Stimulated activated CD8-positive, alpha-beta memory T cell treated with anti-CD3 and anti-CD28 coated beads, Interleukin-15, amount 100 ng/mL, for 48 hours (primary cell): ENCODE measurements around the gene ZSWIM1.
"Not testable (repeated sequence)": the region's sequence is repeated elsewhere in the genome, so short reads cannot be mapped to it uniquely, and the experiment has no call there.

Experiments used
- DNase-seq, 2 donors: peaks; one replicate each; pipeline ENCODE4 v3.0.0-alpha.2; 2020; ENCODE audit warnings: low read depth in 2 of 2

Gene ZSWIM1

DNA sequence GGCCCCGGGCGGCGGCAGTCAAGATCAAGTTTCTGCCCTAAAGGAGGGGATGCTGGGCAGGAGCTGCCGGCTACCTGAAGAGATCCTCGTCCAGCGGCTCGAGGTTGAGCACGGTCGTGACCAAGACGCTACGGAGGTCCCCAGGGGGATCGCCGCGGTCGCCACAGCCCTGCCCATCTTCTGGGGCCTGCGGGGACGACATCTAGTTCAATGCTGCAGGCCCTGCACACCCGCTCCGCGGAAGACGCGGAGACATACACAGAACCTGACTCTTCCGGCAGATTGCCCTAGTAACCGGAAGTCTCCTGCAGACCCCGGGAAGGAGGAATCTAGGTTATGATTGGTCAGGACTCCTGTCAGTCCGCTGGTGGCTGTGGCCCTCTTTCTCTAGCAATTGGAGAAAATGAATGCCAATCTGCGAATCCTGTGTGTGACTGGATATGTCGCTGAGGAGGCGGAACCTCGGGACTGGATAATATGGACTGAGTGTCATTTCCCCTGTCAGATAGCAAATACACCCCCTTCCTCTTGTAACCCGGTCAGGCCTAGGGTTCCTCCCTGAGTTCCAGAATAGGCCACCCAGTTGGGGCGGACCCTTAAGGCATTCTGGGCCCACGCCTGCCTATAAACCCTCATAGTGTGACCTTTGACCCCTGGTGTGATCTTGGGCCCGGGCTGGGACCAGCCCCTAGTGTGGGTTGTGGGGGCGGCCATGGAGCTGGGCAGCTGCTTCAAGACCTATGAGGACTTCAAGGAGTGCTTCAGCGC lies 23.7 kb upstream of the ZSWIM1 start, which contains the start of the genes ACOT8 and ZSWIM3:
ACOT8 (minus strand) TSS at position 279 of the 768 bp plus-strand sequence; CDS start at position 202, 77 bp downstream.
ZSWIM3 (plus strand) TSS at position 501 of the 768 bp plus-strand sequence; CDS start at position 713, 212 bp downstream.
- peak; percentile 89 to 90 for DNase-seq

DNA sequence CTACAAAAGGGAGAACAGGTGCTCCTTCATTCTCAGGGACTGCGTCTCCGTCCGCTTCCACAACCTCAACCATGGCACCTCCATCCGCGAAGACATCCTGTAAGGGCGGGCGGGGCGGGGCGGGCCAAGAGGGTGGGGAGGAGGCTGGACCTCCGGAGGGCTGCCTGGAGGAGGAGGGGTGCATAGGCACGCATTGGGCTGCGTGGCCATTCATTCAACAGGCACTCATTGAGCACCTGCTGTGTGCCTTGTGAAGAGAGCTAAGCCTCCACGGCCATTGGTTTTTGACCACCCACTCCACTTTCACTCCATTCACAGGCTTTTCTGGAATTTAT lies 23.2 kb upstream of the ZSWIM1 start:
- DNase-seq = peak in 1 of 2 donors; percentile 38

DNA sequence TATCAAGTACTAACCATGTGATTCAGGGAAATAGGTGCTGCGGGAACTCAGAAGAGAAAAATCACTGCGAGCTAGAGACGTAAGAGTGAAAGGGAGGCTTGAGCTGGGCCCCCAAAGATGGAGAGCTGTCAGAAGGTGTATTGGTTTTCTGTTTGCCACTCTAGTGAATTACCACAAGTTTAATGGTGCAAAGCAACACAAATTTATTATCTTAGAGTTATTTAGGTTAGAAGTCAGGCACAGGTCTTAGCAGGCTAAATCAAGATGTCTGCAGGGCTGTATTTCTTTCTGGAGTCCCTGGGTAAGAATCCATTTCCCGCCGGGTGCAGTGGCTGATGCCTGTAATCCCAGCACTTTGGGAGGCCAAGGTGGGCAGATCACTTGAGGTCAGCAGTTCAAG lies 21.1 kb upstream of the ZSWIM1 start:
- no peak for DNase-seq

GRCh38 chr20:45860560-45861220 lies 20.3 kb upstream of the ZSWIM1 start:
- DNase-seq = no peak

GRCh38 chr20:45861221-45862075 lies 19.6 kb upstream of the ZSWIM1 start:
- DNase-seq = no peak

- no peak for DNase-seq
Observed at GRCh38 chr20:45863543-45864470, 17.2 kb upstream of the ZSWIM1 start.

DNA sequence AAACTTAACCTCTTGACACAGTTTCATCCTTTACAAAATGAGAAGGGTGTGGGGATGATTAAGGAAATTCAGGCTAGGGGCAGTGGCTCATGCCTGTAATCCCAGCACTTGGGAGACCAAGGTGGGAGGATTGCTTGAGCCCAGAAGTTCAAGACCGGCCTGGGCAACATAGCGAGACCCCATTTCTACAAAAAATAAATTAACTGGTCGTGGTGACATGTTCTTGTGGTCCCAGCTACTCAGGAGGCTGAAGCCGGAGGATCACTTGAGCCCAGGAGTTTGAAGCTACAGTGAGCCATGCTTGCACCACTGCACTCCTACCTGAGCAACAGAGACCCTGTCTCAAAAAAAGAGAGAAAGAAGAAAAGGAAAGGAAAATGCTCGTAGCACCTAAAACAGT lies 14.6 kb upstream of the ZSWIM1 start:
- no peak for DNase-seq

GRCh38 chr20:45867136-45867818 lies 13.8 kb upstream of the ZSWIM1 start:
- DNase-seq = no peak

DNA sequence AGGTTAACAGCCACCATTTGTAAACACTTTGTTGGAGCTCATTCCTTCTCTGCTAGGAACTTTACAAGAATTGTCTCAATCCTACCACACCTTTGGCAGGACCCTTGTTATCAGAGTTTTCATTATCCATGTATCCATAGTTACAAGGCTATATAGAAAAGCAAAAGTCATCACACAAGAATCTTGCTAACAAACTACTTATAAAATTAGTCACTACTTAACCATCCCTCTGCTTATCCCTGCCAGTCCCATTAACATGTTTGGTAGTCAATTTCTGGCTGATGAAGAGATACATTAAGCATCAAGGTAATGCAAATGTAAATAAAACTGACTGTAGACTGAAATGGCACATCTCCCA lies 13.2 kb upstream of the ZSWIM1 start:
- no peak for DNase-seq

GRCh38 chr20:45872626-45873025 lies 8.4 kb upstream of the ZSWIM1 start:
- DNase-seq = no peak

- no peak for DNase-seq
Observed at GRCh38 chr20:45873409-45874103, 7.5 kb upstream of the ZSWIM1 start.

GRCh38 chr20:45874104-45874481 lies 6.9 kb upstream of the ZSWIM1 start:
- not testable (repeated sequence) for DNase-seq

GRCh38 chr20:45874576-45874975 lies 6.5 kb upstream of the ZSWIM1 start:
- no peak for DNase-seq

GRCh38 chr20:45878076-45878761 lies 2.8 kb upstream of the ZSWIM1 start:
- DNase-seq = no peak

DNA sequence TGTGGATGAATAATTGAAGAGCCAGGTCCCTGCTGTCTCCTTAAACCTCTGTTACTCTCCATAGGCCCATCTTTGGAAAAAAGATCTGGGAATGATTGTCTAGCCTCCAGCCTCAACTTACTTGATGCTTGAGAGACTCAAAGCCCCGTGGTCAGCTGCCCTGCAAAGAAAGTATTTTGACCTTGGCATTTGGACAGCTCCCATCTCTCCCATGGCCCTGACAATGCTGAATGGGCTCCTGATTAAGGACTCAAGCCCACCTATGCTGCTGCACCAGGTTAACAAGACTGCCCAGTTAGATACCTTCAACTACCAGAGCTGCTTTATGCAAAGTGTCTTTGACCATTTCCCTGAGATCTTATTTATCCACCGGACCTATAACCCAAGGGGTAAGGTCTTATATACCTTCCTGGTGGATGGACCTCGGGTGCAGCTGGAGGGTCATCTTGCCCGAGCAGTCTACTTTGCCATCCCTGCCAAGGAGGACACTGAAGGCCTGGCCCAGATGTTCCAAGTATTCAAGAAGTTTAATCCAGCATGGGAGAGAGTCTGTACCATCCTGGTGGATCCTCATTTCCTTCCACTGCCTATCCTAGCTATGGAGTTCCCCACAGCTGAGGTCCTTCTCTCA lies 1.6 kb downstream of the ZSWIM1 start:
- no peak for DNase-seq

DNA sequence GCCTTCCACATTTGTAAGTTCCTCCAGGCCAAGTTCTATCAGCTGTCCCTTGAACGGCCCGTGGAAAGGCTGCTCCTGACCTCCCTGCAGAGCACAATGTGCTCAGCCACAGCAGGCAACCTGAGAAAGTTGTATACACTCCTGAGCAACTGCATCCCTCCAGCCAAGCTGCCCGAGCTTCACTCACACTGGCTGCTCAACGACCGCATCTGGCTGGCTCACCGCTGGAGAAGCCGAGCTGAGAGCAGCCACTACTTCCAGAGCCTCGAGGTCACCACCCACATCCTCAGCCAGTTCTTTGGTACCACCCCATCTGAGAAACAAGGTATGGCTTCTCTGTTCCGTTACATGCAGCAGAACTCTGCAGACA lies 2.1 kb downstream of the ZSWIM1 start:
- DNase-seq = no peak

GRCh38 chr20:45886590-45887345 lies 5.7 kb downstream of the ZSWIM1 start:
- no peak for DNase-seq

DNA sequence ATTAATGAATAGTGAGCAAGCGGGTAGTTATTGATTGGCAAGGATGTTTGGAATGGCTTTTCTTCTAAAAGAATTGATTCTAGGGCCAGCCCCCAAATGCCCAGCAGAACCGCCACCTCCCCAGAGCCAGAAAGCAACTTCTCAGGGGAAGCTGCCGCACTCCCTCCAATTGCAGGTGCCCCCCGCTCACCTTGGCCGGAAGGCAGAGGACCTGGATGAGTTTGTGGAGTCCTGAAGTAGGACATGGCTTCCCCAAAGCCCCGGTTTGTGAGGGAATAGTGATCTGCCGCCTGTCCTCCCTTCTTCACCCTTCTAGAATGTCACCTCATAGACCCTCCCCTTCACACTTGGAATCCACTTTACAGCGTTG lies 6.3 kb downstream of the ZSWIM1 start, which contains the start of gene SPATA25:
SPATA25 (minus strand) TSS at position 277 of the 370 bp plus-strand sequence; CDS start at position 245, 32 bp downstream.
- no peak for DNase-seq
